Left lobe of liver (tissue), 2 donors: ENCODE results near the gene MS4A18. TPM values are rescaled to one million over a fixed set of nuclear protein-coding genes. Genes with fewer than 3 reads are reported as not detected.
A peak's percentile ranks its signal among the peaks of the same experiment; 100 is the strongest.
"Not testable (repeated sequence)": the region's sequence is repeated elsewhere in the genome, so short reads cannot be mapped to it uniquely, and the experiment has no call there.

ENCODE experiments used
- ATAC-seq: fragments of 200-7000 bp; cut with Tn5 transposase; one replicate; pipeline ENCODE4 v1.9.1; 2020; ENCODE audit warnings: mild to moderate bottlenecking, moderate library complexity
- DNase-seq: peaks from one replicate; pipeline ENCODE4 v3.0.0-alpha.2; 2020; ENCODE audit warnings: low spot score
- total RNA-seq: library from RNA; stranded (reverse); gene quantifications from one replicate; pipeline ENCODE4 v1.2.1, GENCODE V29; 2021
- donor health status: DM: no; HTN: no; CAD: no; lungs with moderate emphysema.
- donor health status: DM: no; HTN: yes; CAD: no.

The MS4A18 gene
- not detected for total RNA-seq

DNA sequence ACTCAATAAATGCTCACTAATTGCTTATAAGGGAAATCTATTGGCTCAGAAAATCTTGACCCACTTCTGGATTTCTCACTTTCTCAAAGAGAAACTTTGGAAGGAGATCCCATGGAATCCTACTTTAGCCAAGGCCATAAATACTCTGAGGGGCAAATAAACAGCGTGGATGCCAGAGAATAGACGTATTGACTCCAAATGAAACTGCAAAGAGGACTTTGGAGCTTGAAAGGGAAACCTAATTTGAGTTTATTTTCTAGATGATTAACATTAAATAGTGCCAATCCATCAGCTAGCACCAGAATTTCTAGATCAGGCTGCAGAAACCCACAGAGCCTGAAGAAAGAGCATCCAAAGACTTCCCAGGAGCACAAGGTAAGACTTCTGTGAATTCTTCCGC, at the start of gene MS4A18:
Gene MS4A18 (plus strand): TSS at position 301 of the 400 bp plus-strand sequence.
- ATAC-seq (no peak), DNase-seq (no peak)

GRCh38 chr11:60678231-60678630, 46.3 kb upstream of the MS4A18 start:
- not testable (repeated sequence) for DNase-seq, ATAC-seq

DNA sequence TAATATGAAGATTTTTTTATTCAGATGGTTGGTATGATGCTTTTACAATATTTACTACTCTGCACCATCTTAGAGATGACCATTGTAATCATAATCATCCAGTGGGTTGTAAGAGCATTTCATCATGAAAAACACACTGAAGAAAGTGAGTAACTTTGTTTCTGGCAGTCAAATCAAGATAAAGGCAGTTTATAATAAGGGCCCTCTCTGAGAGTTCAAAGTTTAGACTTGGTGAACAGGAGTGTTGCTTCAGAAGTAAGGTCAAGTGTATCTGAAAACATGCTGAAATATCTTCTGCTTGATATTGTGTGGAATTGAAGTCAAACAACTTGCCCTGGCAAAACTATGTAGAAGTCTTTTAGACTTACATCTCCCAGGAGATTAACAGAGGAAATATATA, 44.6 kb upstream of the MS4A18 start:
- ATAC-seq (no peak), DNase-seq (no peak)

DNA sequence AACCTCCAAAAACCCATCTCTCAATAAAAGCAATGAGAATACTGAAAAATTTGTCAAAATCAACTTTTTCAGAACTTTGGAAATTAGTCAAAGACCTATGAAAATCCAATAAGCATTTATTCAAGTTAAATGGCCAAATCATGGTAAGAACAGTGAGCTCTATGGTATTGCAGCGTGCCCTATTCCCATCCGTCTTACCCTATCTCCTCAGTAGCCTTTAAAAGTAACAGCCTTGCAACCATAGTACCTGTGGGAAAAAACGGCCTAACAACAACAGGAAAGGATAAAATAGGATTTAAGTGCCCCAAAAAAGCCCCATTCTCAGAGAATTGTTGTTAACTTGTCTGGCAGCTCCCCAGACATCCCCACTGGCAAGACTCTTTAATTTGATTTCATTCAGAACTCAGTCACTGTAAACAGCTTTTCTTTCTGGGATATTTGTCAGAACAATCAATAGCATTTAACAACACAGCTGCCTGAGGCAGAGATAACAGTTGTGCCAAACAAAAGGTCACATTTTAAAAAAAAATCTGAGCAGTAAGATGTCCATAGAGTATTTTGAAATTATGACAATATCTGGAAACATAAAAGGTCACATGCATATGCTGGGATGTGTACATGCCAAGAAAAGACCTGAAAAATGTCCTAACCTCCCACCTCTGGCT, 43.9 kb upstream of the MS4A18 start:
- ATAC-seq = no peak
- DNase-seq = no peak

GRCh38 chr11:60684541-60684848, 40.0 kb upstream of the MS4A18 start:
- ATAC-seq, DNase-seq: not testable (repeated sequence)

GRCh38 chr11:60691661-60692060, 32.9 kb upstream of the MS4A18 start:
- no peak for ATAC-seq
- DNase-seq = no peak

GRCh38 chr11:60699284-60699691, 25.2 kb upstream of the MS4A18 start, which contains the start of gene MS4A8:
MS4A8 (plus strand) TSS chr11:60699612; CDS start chr11:60700861, 1,249 bp downstream.
- no peak for DNase-seq

GRCh38 chr11:60699936-60700335, 24.6 kb upstream of the MS4A18 start:
- ATAC-seq (no peak), DNase-seq (no peak)

More at GRCh38 chr11:60699284-60699691, 25.2 kb upstream of the MS4A18 start, which contains the start of gene MS4A8:
- no peak for ATAC-seq

- ATAC-seq (peak; percentile 32), DNase-seq (no peak)
These were observed 23.6 kb upstream of the MS4A18 start for GRCh38 chr11:60700689-60701468.

GRCh38 chr11:60701469-60701818, 23.1 kb upstream of the MS4A18 start:
- no peak for DNase-seq
- no peak for ATAC-seq

DNA sequence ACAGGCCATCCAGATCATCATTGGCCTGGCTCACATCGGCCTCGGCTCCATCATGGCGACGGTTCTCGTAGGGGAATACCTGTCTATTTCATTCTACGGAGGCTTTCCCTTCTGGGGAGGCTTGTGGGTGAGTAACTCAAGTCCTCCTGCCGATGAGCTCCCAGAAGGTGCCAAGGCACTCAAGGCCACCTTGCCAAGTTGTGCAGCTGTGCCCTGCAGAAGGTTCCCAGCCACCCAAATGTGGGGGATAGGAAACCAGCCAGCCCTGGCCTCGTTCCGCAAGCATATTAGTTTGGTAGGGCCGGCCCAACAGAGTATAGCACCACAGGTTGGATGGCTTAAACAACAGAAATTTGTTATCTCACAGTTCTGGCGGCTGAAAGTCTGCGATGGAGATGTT, 21.1 kb upstream of the MS4A18 start:
- no peak for ATAC-seq
- DNase-seq = no peak

DNA sequence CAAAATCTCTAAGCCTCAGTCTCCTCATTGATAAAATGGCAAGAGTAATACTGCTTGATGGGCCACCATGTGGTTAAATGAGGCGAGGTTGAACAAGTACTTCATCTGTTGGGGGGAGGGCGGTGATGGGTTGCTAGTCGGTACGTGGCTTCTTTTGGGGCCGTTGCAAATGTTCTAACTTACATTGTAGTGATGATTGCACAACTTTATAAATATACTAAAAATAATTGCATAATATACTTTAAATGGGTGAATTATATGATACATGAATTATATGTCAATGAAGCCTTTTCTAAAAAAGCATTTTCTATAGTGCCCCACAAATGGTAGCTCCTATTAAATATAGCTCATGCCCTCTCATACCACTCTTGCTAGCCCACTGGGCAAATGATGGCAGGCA, 18.6 kb upstream of the MS4A18 start:
- DNase-seq = no peak
- ATAC-seq = no peak

DNA sequence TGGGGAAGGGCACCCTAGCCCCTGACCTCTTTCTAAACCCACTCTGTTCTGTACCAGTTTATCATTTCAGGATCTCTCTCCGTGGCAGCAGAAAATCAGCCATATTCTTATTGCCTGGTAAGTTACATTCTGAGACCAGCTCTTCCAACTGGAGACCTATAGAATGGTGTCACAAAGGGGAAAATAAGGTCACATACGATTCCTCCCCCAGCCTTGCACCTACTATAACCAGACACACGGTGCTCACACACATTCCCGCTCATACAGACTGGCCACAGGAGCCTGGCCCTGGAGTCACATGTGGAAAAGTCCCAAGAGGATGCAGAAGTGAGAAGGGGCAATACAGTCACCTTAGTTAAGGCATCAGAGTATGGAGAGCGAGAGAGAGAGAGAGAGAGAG, 17.6 kb upstream of the MS4A18 start:
- DNase-seq = no peak

DNA sequence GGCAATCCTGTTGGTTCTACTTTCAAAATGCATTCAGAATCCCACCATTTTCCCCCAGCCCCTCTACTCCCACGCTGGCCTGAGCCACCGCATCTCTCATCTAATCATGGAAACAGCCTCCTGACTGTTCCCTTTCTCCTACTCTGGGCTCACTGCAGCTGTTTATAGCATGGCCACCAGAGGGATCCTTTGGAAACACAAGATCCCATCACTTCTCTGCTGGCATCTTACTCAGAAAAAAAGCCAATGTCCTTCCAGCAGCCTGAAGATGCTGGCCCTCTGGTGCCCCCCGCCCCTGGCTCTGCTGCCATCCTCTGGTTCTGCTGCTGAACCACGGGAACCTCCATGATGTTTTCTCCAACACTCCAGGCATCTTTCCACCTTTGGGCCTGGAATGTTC, 14.0 kb upstream of the MS4A18 start:
- DNase-seq = no peak
- ATAC-seq = no peak

More for the DNA sequence above, 17.6 kb upstream of the MS4A18 start:
- no peak for ATAC-seq

GRCh38 chr11:60711276-60711675, 13.2 kb upstream of the MS4A18 start:
- ATAC-seq (no peak), DNase-seq (no peak)

- not testable (repeated sequence) for ATAC-seq, DNase-seq
These were observed 11.1 kb upstream of the MS4A18 start for GRCh38 chr11:60713423-60713822.

- ATAC-seq (no peak), DNase-seq (no peak)
These were observed 6.6 kb upstream of the MS4A18 start for GRCh38 chr11:60717956-60718355.

DNA sequence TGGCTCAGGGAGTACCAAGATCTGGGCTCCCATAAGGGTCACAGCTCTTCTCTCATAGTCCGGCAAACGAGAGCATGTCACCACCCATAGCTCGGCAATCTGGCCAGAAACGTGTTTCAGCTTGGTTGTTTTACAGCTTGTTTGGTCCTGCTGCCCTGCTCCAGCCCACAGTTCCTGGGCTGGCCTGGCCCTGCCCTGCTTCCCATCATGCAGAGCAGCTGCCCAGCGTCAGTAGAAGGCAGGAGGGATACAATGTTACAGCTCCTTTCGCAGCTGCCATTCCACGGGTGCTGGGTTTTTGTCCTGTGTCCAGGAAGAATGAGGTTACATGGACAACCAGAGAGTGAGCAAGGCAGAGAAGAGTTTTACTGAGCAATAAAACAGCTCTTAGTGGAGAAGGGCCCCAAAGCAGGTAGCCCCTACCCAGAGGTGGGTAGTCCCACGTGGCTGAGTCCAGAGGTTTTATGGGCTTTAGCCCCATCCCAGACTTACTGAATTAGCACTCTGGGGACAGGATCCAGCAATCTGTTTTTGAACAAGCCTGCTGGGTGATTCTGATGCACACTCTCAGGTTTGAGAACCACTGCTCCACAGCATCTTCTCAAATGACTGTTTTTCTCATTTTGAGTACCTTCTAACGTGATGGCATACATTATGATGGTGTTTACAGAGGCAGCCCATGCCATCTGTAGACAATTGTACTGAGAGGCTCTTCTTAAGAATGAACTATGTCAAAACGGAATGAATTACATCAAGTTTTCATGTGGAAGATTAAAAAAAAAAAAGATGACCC, 5.8 kb upstream of the MS4A18 start:
- DNase-seq = no peak

GRCh38 chr11:60719391-60719790, 5.1 kb upstream of the MS4A18 start:
- ATAC-seq (no peak), DNase-seq (no peak)

More for the DNA sequence above, 5.8 kb upstream of the MS4A18 start:
- no peak for ATAC-seq

DNA sequence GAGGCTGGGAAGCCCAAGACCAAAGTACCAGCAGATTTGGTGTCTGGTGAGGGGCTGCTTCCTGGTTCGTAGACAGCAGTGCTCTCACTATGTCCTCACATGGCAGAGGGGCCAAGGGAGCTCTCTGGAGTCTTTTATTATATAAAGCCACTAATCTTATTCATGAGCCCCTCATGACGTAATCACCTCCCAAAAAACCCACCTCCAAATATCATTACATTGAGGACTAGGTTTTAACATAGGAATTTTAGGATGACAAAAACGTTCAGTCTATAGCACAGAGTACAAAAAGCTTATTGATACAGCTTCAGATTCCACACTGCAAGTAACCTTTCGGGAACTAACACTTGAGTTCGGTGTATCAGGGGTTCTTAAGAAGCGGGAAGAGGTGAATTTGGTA, 4.1 kb upstream of the MS4A18 start:
- DNase-seq (no peak), ATAC-seq (no peak)

DNA sequence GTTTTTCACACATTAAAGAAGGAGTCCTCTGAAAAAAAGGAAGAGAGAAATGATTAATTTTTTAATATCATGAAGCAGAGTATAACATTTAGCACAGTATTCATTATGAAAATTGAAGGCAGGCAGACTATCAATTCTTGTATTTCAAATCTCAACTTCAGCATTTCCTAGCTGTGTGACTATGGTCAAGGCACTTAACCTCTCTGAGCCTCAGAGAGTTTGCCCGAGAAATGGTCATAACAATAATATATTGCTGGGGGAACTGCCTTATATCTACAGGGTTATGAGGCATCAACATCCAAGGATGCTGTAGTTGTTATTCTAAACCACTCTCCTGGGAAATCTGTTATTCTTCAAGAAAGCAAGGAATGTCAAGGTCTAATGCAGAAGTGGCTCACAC, 1.1 kb downstream of the MS4A18 start:
- ATAC-seq (no peak), DNase-seq (no peak)

- DNase-seq = no peak
- ATAC-seq = no peak
These were observed 7.1 kb downstream of the MS4A18 start for GRCh38 chr11:60731586-60731985.
